ENCODE results near the gene MAPK8IP2. TPM values are rescaled to one million over a fixed set of nuclear protein-coding genes. Genes with fewer than 3 reads are reported as not detected.

MAPK8IP2 gene
- total and polyA plus RNA-seq, 10 donors: 0.22 to 2.7 (median 0.73) TPM

DNA sequence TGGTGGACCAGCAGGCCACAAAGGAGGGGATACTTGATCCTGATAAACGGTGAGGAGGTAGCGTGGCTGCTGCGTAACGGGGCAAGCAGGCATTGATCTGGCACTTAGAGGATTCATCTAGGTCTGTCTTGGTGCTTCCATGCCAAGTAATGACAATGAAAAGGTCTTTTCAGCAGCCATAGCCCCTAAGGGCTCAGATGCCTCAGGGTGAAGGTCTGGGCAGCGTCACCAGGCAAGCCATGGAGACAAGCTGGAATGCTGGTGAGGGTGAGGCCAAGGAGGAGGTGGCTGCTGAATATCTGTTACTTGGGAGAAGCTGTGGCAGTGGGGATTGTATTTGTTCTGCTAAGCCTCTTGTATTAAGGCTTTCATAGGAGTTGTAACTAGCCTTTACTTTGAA is 13.2 kb upstream of the MAPK8IP2 start:
- peaks cover 3 to 16% (median 10%) of the 10 kb centered on the region in 6 donors for H3K4me1 ChIP-seq

DNA sequence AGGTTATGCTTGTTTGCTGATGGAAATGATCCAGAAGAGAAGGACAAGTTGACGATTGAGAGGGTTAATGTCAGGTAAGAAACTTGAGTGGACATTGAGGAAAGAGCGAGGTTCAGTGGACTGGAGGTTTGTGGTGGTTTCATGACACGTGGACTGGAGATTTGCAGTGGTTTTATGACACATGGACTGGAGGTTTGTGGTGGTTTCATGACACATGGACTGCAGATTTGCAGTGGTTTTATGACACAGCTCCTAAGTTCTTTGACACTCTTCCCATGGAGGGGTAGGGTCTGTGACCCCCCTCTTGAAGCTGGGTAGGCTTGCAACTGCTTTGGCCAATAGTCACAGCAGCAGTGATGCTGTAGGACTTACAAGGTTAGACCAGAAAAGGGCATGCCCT is 5.4 kb upstream of the MAPK8IP2 start:
- 81 to 92% (median 86%) methylated on average over 3 of the region's 3 CpGs for WGBS, 5 donors

More for the DNA sequence above, 13.2 kb upstream of the MAPK8IP2 start:
- intact Hi-C loops (cut with DNase I; ENCODE audit: low total_unique reads): no loop called here
- TF ChIP-seq POLR2AphosphoS5 (IDR thresholded peaks at IDR 0.05): no peak
- no peak for TF ChIP-seq POLR2A (IDR thresholded peaks at IDR 0.05)
- TF ChIP-seq, protein P1, sequence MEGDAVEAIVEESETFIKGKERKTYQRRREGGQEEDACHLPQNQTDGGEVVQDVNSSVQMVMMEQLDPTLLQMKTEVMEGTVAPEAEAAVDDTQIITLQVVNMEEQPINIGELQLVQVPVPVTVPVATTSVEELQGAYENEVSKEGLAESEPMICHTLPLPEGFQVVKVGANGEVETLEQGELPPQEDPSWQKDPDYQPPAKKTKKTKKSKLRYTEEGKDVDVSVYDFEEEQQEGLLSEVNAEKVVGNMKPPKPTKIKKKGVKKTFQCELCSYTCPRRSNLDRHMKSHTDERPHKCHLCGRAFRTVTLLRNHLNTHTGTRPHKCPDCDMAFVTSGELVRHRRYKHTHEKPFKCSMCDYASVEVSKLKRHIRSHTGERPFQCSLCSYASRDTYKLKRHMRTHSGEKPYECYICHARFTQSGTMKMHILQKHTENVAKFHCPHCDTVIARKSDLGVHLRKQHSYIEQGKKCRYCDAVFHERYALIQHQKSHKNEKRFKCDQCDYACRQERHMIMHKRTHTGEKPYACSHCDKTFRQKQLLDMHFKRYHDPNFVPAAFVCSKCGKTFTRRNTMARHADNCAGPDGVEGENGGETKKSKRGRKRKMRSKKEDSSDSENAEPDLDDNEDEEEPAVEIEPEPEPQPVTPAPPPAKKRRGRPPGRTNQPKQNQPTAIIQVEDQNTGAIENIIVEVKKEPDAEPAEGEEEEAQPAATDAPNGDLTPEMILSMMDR (IDR thresholded peaks at IDR 0.05 in 8 of 11, conservative IDR thresholded peaks at IDR 0.05 in 3 of 11): no peak
- no peak overlapping the region for H3K27ac ChIP-seq
- no peaks in the 10 kb centered on the region for H3K27me3 ChIP-seq (replicated peaks in 1 of 7)
- H3K4me3 ChIP-seq: no peak overlapping the region
- H3K9me3 ChIP-seq: no peaks in the 10 kb centered on the region
- peak; percentile 37 for DNase-seq
- H3K36me3 ChIP-seq: no peaks in the 10 kb centered on the region
- 95 to 98% (median 97%) methylated on average over 5 of the region's 5 CpGs for WGBS, 5 donors

DNA sequence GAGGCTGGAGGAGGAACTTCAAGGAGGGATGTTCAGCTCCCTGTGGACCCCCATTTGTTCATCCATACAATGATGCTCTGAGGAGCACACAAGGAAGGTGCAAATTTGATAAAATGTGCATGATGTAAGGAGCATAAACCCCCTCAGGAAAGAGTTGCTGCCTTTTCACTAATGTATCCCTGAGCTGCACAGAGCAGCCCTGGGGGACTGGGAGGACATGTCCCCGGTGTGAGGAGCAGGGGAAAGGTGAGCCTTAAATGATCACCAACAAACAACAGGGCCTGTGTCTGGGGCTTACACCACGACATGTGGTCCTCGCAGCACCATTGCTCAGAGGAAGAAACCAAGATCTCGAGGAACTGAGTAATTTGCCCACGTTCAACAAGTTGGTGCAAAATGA is 3.5 kb upstream of the MAPK8IP2 start:
- H3K27ac ChIP-seq: no peak overlapping the region
- 85 to 96% (median 90%) methylated on average over 5 of the region's 5 CpGs for WGBS, 5 donors
- peaks cover 0 to 20% (median 16%) of the 10 kb centered on the region in 6 donors for H3K4me1 ChIP-seq
- H3K36me3 ChIP-seq: peaks cover 0 to 5% (median 0%) of the 10 kb centered on the region in 6 donors
- no peak overlapping the region for H3K4me3 ChIP-seq
- peaks cover 5 to 41% (median 22%) of the 10 kb centered on the region in 7 donors for H3K27me3 ChIP-seq (replicated peaks in 1 of 7)
- DNase-seq: no peak
- intact Hi-C loops (cut with DNase I; ENCODE audit: low total_unique reads): no loop called here
- no peak for TF ChIP-seq POLR2AphosphoS5 (IDR thresholded peaks at IDR 0.05)
- TF ChIP-seq, protein P1 (IDR thresholded peaks at IDR 0.05 in 8 of 11, conservative IDR thresholded peaks at IDR 0.05 in 3 of 11): no peak
- no peak for TF ChIP-seq POLR2A (IDR thresholded peaks at IDR 0.05)
- no peaks in the 10 kb centered on the region for H3K9me3 ChIP-seq

More for the DNA sequence above, 5.4 kb upstream of the MAPK8IP2 start:
- intact Hi-C loops (cut with DNase I; ENCODE audit: low total_unique reads): no loop called here
- DNase-seq: no peak
- Histone ChIP-seq H3K4me1 (peaks cover 0 to 6% (median 5%) of the 10 kb centered on the region in 6 donors), H3K36me3 (peaks cover 0 to 5% (median 0%) of the 10 kb centered on the region in 6 donors), H3K9me3 (no peaks in the 10 kb centered on the region), H3K27me3 (replicated peaks in 1 of 7) (peaks cover 5 to 22% (median 10%) of the 10 kb centered on the region in 7 donors), H3K4me3 (no peak overlapping the region), H3K27ac (no peak overlapping the region)
- no peak for TF ChIP-seq POLR2AphosphoS5 (IDR thresholded peaks at IDR 0.05)
- TF ChIP-seq POLR2A (IDR thresholded peaks at IDR 0.05): no peak
- TF ChIP-seq, protein P1 (IDR thresholded peaks at IDR 0.05 in 8 of 11, conservative IDR thresholded peaks at IDR 0.05 in 3 of 11): no peak

DNA sequence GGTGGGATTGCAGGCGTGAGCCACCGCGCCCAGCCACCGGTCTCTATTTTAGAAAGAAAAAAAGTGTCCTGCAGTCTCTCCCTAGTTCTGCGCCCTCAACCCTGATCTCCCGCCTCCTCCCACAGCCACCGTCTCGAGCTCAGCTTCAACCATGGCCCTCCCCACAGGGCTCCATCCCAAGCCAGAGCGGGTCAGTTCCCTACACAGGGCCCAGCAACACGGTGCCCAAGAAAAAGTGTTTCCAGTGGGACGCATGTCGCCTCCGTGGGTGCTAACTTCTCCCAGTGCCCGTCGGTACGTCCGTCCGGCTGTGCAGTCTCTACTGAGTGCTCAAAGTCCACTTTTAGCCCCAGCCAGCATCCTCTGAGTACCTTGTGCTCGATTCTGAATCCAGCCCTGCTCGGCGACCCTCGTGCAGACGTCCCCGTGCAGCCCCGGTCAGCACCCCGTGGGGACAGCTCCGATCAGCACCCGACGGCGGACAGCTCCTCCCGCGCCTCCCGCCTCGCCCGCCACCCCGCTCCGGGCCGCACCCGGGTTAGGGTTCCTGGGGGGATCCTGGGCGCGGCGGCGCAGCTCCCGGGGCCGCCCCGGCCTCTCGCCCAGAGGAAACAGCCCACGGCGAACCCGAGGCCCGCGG is 657 bp upstream of the MAPK8IP2 start:
- peak overlapping the region in 7 of 8 donors; percentile 25 to 71 (median 50) for H3K4me3 ChIP-seq
- no peaks in the 10 kb centered on the region for H3K9me3 ChIP-seq
- intact Hi-C loops (cut with DNase I; ENCODE audit: low total_unique reads): no loop called here
- peaks cover 0 to 5% (median 0%) of the 10 kb centered on the region in 6 donors for H3K36me3 ChIP-seq
- H3K27ac ChIP-seq: no peak overlapping the region
- 15 to 27% (median 24%) methylated on average over 28 to 52 of the region's 52 CpGs for WGBS, 5 donors
- H3K27me3 ChIP-seq (replicated peaks in 1 of 7): peaks cover 5 to 69% (median 48%) of the 10 kb centered on the region in 7 donors
- peak; percentile 85 for DNase-seq
- H3K4me1 ChIP-seq: peaks cover 0 to 30% (median 16%) of the 10 kb centered on the region in 6 donors
- peak in 2 of 3 donors; percentile 14 to 68 for TF ChIP-seq POLR2AphosphoS5 (IDR thresholded peaks at IDR 0.05)
- no peak for TF ChIP-seq POLR2A (IDR thresholded peaks at IDR 0.05)

Measured in spleen (tissue), 11 donors.